H9 (cell line): ENCODE data around the gene SLC25A43. TPM values are rescaled to one million over a fixed set of nuclear protein-coding genes. Genes with fewer than 3 reads are reported as not detected.

ENCODE experiments used
- DNase-seq: peaks from one replicate; pipeline ENCODE4 v3.0.0-alpha.2; 2017
- H2AFZ ChIP-seq: one replicate; pipeline ENCODE4 v1.6.1; 2013; ENCODE audit warnings: mild to moderate bottlenecking, low read length, control low read depth, moderate library complexity
- H2AK5ac ChIP-seq: 2 replicates; pipeline ENCODE4 v1.6.1; 2013; ENCODE audit warnings: low read length, control low read depth, mixed read lengths; ENCODE audit not compliant: insufficient read length
- H2BK120ac ChIP-seq: one replicate; pipeline ENCODE4 v1.6.1; 2013; ENCODE audit warnings: low read depth, mild to moderate bottlenecking, low read length, control low read depth, inconsistent platforms; ENCODE audit not compliant: poor library complexity, severe bottlenecking
- H2BK12ac ChIP-seq: 2 replicates; pipeline ENCODE4 v1.6.1; 2013; ENCODE audit warnings: low read length, control low read depth, mixed read lengths, low read depth; ENCODE audit not compliant: insufficient read length
- H2BK15ac ChIP-seq: 2 replicates; pipeline ENCODE4 v1.6.1; 2013; ENCODE audit warnings: low read depth, low read length, control low read depth
- H2BK20ac ChIP-seq: one replicate; pipeline ENCODE4 v1.6.1; 2013; ENCODE audit warnings: low read depth, mild to moderate bottlenecking, low read length, control low read depth, inconsistent platforms; ENCODE audit not compliant: poor library complexity, severe bottlenecking
- H2BK5ac ChIP-seq: 2 replicates; pipeline ENCODE4 v1.6.1; 2013; ENCODE audit warnings: low read length, control low read depth, mixed read lengths; ENCODE audit not compliant: insufficient read length
- H3K14ac ChIP-seq: 2 replicates; pipeline ENCODE4 v1.6.1; 2013; ENCODE audit warnings: low read length, control low read depth; ENCODE audit not compliant: insufficient read depth
- H3K18ac ChIP-seq: 2 replicates; pipeline ENCODE4 v1.6.1; 2013; ENCODE audit warnings: low read depth, mild to moderate bottlenecking, mixed read lengths, low read length, control low read depth; ENCODE audit not compliant: insufficient read length
- H3K23ac ChIP-seq: 2 replicates; pipeline ENCODE4 v1.6.1; 2013; ENCODE audit warnings: low read length, control low read depth, mixed read lengths, low read depth; ENCODE audit not compliant: insufficient read length
- H3K23me2 ChIP-seq: 2 replicates; pipeline ENCODE4 v1.6.1; 2013; ENCODE audit warnings: low read depth, mild to moderate bottlenecking, mixed read lengths, low read length, control low read depth; ENCODE audit not compliant: insufficient read length, poor library complexity, severe bottlenecking
- H3K27ac ChIP-seq: 2 replicates; pipeline ENCODE4 v1.5.1; 2013; ENCODE audit warnings: low read length, control low read depth, mixed read lengths, low read depth; ENCODE audit not compliant: insufficient read length
- H3K27me3 ChIP-seq: 2 replicates; pipeline ENCODE4 v1.6.1; 2013; ENCODE audit warnings: low read length, control low read depth, inconsistent platforms; ENCODE audit not compliant: insufficient read depth
- H3K4ac ChIP-seq: 2 replicates; pipeline ENCODE4 v1.6.1; 2013; ENCODE audit warnings: low read depth, mild to moderate bottlenecking, control low read depth, inconsistent platforms, low read length, moderate library complexity
- H3K4me1 ChIP-seq: 2 replicates; pipeline ENCODE4 v1.6.1; 2013; ENCODE audit warnings: low read length, control low read depth, inconsistent platforms; ENCODE audit not compliant: insufficient read depth
- H3K4me2 ChIP-seq: 2 replicates; pipeline ENCODE4 v1.6.1; 2013; ENCODE audit warnings: low read length, control low read depth, mixed read lengths; ENCODE audit not compliant: insufficient read length, insufficient read depth
- H3K56ac ChIP-seq: 2 replicates; pipeline ENCODE4 v1.6.1; 2013; ENCODE audit warnings: low read depth, mild to moderate bottlenecking, mixed read lengths, low read length, control low read depth; ENCODE audit not compliant: insufficient read length
- H3K79me1 ChIP-seq: 2 replicates; pipeline ENCODE4 v1.6.1; 2013; ENCODE audit warnings: low read depth, mild to moderate bottlenecking, moderate library complexity, low read length, control low read depth, inconsistent platforms; ENCODE audit not compliant: insufficient read depth, poor library complexity, severe bottlenecking
- H3K79me2 ChIP-seq: 2 replicates; pipeline ENCODE4 v1.6.1; 2013; ENCODE audit warnings: low read length, control low read depth, inconsistent platforms; ENCODE audit not compliant: insufficient read depth
- H3K9ac ChIP-seq: 2 replicates; pipeline ENCODE4 v1.6.1; 2013; ENCODE audit warnings: low read length, control low read depth, mixed read lengths; ENCODE audit not compliant: insufficient read length; ENCODE audit errors: extremely low read depth
- H3K9me3 ChIP-seq: one replicate; pipeline ENCODE4 v1.6.1; 2013; ENCODE audit warnings: low read depth, low read length, inconsistent platforms; ENCODE audit not compliant: control insufficient read depth
- H3T11ph ChIP-seq: one replicate; pipeline ENCODE4 v1.6.1; 2013; ENCODE audit warnings: mild to moderate bottlenecking, low read length, control low read depth, inconsistent platforms
- H4K20me1 ChIP-seq: one replicate; pipeline ENCODE4 v1.6.1; 2013; ENCODE audit not compliant: control insufficient read depth, insufficient read length, insufficient read depth
- H4K5ac ChIP-seq: 2 replicates; pipeline ENCODE4 v1.6.1; 2013; ENCODE audit warnings: low read depth, mild to moderate bottlenecking, mixed read lengths, low read length, control low read depth; ENCODE audit not compliant: insufficient read length
- H4K8ac ChIP-seq: replicated peaks from 2 replicates; pipeline ENCODE4 v1.6.1; 2013; ENCODE audit warnings: low read length, control low read depth, mixed read lengths, low read depth; ENCODE audit not compliant: insufficient read length
- H4K91ac ChIP-seq: 2 replicates; pipeline ENCODE4 v1.6.1; 2013; ENCODE audit warnings: low read depth, mild to moderate bottlenecking, moderate library complexity, mixed read lengths, low read length, control low read depth; ENCODE audit not compliant: insufficient read length
- H3K27ac Mint-ChIP-seq, 3 experiments: 2 replicates in 2 of 3; 3 replicates in 1 of 3; pipeline ENCODE4 v1.8.0; 2020 to 2021; ENCODE audit warnings: mixed read lengths in 3 of 3, mild to moderate bottlenecking in 1 of 3, moderate library complexity in 1 of 3
- H3K27me3 Mint-ChIP-seq: 2 replicates; pipeline ENCODE4 v1.8.0; 2021; ENCODE audit warnings: low read depth, mild to moderate bottlenecking, moderate library complexity, mixed read lengths
- H3K36me3 Mint-ChIP-seq, 3 experiments: 2 replicates in 2 of 3; 3 replicates in 1 of 3; pipeline ENCODE4 v1.8.0; 2020 to 2021; ENCODE audit warnings: low read depth in 3 of 3, mixed read lengths in 3 of 3; ENCODE audit not compliant: insufficient read depth in 1 of 3
- H3K4me1 Mint-ChIP-seq, 2 experiments: 2 replicates each; pipeline ENCODE4 v1.8.0; 2020; ENCODE audit warnings: mixed read lengths in 2 of 2
- H3K4me3 Mint-ChIP-seq, 2 experiments: 2 replicates in 1 of 2; 3 replicates in 1 of 2; pipeline ENCODE4 v1.8.0; 2020 to 2021; ENCODE audit warnings: mild to moderate bottlenecking in 2 of 2, mixed read lengths in 2 of 2, moderate library complexity in 1 of 2
- H3K9me3 Mint-ChIP-seq, 2 experiments: 2 replicates in 1 of 2; 3 replicates in 1 of 2; pipeline ENCODE4 v1.8.0; 2020; ENCODE audit warnings: mild to moderate bottlenecking in 2 of 2, mixed read lengths in 2 of 2, moderate library complexity in 1 of 2
- CTCF ChIP-seq: fragments of 200-600 bp; sonication (generic); conservative IDR thresholded peaks from 3 replicates; pipeline ENCODE4 v1.8.0; 2021; ENCODE audit warnings: antibody characterized with exemption, mild to moderate bottlenecking
- WGBS: extraction: QIAGEN DNeasy Blood & Tissue Kit; methylation state at CpG from one replicate; pipeline ENCODE4 v1.1.7; 2013; ENCODE audit warnings: missing lambda C conversion rate, low lambda C conversion rate, mixed read lengths; ENCODE audit not compliant: insufficient read length; ENCODE audit errors: extremely low coverage; 5-methylcytosine and 5-hydroxymethylcytosine counted together
- total RNA-seq: library from RNA; stranded (reverse); gene quantifications from 2 replicates; pipeline ENCODE4 v1.2.1, GENCODE V29; 2021

SLC25A43 gene
- total RNA-seq, 1 experiment from 2014 or later: 3.7 TPM

- no peak overlapping the region for H3K4ac ChIP-seq
- no peaks in the 10 kb centered on the region for H3K4me1 ChIP-seq
- H3K4me1 Mint-ChIP-seq: peaks cover 10% of the 10 kb centered on the region in 2 experiments
- H4K5ac ChIP-seq: no peak overlapping the region
- H3K23ac ChIP-seq: no peak overlapping the region
- H3K18ac ChIP-seq: no peak overlapping the region
- H3K79me2 ChIP-seq: no peaks in the 10 kb centered on the region
- H3K27ac ChIP-seq: no peak overlapping the region
- H2BK120ac ChIP-seq: no peak overlapping the region
- H4K20me1 ChIP-seq: no peaks in the 10 kb centered on the region
- no peak overlapping the region for H4K91ac ChIP-seq
- no peak overlapping the region for H4K8ac ChIP-seq
- H3K27ac Mint-ChIP-seq: no peak overlapping the region
- no peaks in the 10 kb centered on the region for H3K27me3 ChIP-seq
- peak; percentile 33 for DNase-seq
- H2AK5ac ChIP-seq: no peak overlapping the region
- no peak overlapping the region for H3K4me2 ChIP-seq
- H3K27me3 Mint-ChIP-seq: peaks cover 4% of the 10 kb centered on the region
- peaks cover 69 to 72% of the 10 kb centered on the region in 2 experiments for H3K9me3 Mint-ChIP-seq
- no peak overlapping the region for H3T11ph ChIP-seq
- H2BK5ac ChIP-seq: no peak overlapping the region
- H3K79me1 ChIP-seq: no peaks in the 10 kb centered on the region
- H2BK15ac ChIP-seq: no peak overlapping the region
- H3K23me2 ChIP-seq: no peaks in the 10 kb centered on the region
- H2BK12ac ChIP-seq: no peak overlapping the region
- no peak overlapping the region for H2BK20ac ChIP-seq
- WGBS: no CpG with 5 or more reads among the region's 7 CpGs
- no peak for TF ChIP-seq CTCF
- H2AFZ ChIP-seq: no peak overlapping the region
- H3K36me3 Mint-ChIP-seq: peaks cover 4 to 13% (median 6%) of the 10 kb centered on the region in 3 experiments; a peak in 6 of 7 replicates
- H3K9ac ChIP-seq: no peak overlapping the region
- H3K4me3 Mint-ChIP-seq: no peak overlapping the region
- no peak overlapping the region for H3K56ac ChIP-seq
- no peak overlapping the region for H3K14ac ChIP-seq
- H3K9me3 ChIP-seq: peaks cover 22% of the 10 kb centered on the region
Measured at GRCh38 chrX:119389871-119390501, 9.2 kb upstream of the SLC25A43 start.
